ENCODE data around the gene SIM2.

DNA sequence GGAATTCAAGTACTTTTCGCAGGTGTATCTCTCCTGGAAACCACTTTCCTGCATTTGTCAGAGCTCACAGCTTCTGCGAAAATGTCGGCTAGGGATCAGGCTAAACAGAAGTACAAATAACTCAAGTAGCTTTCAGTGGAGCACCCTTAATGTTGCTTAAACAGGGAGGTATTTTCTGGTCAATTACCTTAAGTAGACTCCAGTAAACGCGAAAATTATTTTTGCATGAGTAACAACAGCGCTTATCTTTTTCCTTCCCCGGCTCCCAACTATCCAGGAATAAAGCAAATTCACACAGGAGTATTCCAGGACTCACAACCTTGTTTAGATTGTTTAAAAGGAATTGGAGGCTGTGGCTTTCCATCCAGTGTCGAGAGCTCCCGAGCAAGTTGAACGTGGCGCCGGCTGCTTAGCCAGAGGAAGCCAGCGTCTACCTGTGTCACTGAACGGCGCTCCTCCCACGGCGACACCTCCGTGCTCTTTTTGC is 7.3 kb upstream of the SIM2 start:
- no peak for TF ChIP-seq CTBP1 (IDR thresholded peaks at IDR 0.05; ENCODE audit: borderline replicate concordance)
- TF ChIP-seq SUZ12 (IDR thresholded peaks at IDR 0.05): no peak
- TF ChIP-seq FOXK2 (IDR thresholded peaks at IDR 0.05): no peak
- TF ChIP-seq ARNT (IDR thresholded peaks at IDR 0.05): no peak
- no peak for TF ChIP-seq SP1 (IDR thresholded peaks at IDR 0.05)

Measured in HEK293T (cell line).